Measurements from ENCODE around the gene ATG2B.
A peak's percentile ranks its signal among the peaks of the same experiment; 100 is the strongest.

ATG2B gene

GRCh38 chr14:96363751-96364336, 703 bp upstream of the ATG2B start (continued):
- TF ChIP-seq MZF1 (tag by site-specific recombination; IDR thresholded peaks at IDR 0.05; ENCODE audit: borderline replicate concordance) (no peak), GLIS2 (tag by site-specific recombination; IDR thresholded peaks at IDR 0.05) (no peak), ZNF394 (tag by site-specific recombination; IDR thresholded peaks at IDR 0.05; ENCODE audit: borderline replicate concordance) (no peak), ZNF202 (tag by site-specific recombination; IDR thresholded peaks at IDR 0.05; ENCODE audit: borderline replicate concordance) (no peak), PBX3 (CRISPR knock-in tag; IDR thresholded peaks at IDR 0.05) (no peak), ZIC2 (tag by site-specific recombination; IDR thresholded peaks at IDR 0.05) (no peak), ZNF211 (tag by site-specific recombination; IDR thresholded peaks at IDR 0.05; ENCODE audit: low read depth) (no peak), YY2 (tag by site-specific recombination; IDR thresholded peaks at IDR 0.05) (no peak), ZNF513 (tag by site-specific recombination; IDR thresholded peaks at IDR 0.05) (0 out of 2 replicates have a peak, but pooled peaks have one; percentile 4), KLF7 (tag by site-specific recombination; IDR thresholded peaks at IDR 0.05; ENCODE audit: borderline replicate concordance) (no peak), GFI1B (tag by site-specific recombination; IDR thresholded peaks at IDR 0.05) (no peak), SP2 (tag by site-specific recombination; IDR thresholded peaks at IDR 0.05) (peak; percentile 60), REST (tag by site-specific recombination; IDR thresholded peaks at IDR 0.05) (no peak), ZNF174 (tag by site-specific recombination; IDR thresholded peaks at IDR 0.05) (no peak), ZNF341 (tag by site-specific recombination; IDR thresholded peaks at IDR 0.05; ENCODE audit: low read depth) (peak; percentile 80), ZNF785 (tag by site-specific recombination; IDR thresholded peaks at IDR 0.05) (no peak), ZSCAN16 (tag by site-specific recombination; IDR thresholded peaks at IDR 0.05) (0 out of 2 replicates have a peak, but pooled peaks have one; percentile 22), MEIS1 (CRISPR knock-in tag; IDR thresholded peaks at IDR 0.05; ENCODE audit: borderline replicate concordance) (no peak), ZNF362 (tag by site-specific recombination; IDR thresholded peaks at IDR 0.05) (no peak), ZEB2 (tag by site-specific recombination; IDR thresholded peaks at IDR 0.05) (0 out of 2 replicates have a peak, but pooled peaks have one; percentile 21), SALL2 (tag by site-specific recombination; IDR thresholded peaks at IDR 0.05; ENCODE audit: borderline replicate concordance) (no peak), ZNF398 (tag by site-specific recombination; IDR thresholded peaks at IDR 0.05) (no peak), TRIM28 (IDR thresholded peaks at IDR 0.05; ENCODE audit: borderline replicate concordance, low read length) (no peak), GLIS1 (tag by site-specific recombination; IDR thresholded peaks at IDR 0.05) (no peak), ZNF391 (tag by site-specific recombination; IDR thresholded peaks at IDR 0.05; ENCODE audit: borderline replicate concordance, low read depth) (no peak), ZBTB17 (tag by site-specific recombination; IDR thresholded peaks at IDR 0.05) (peak; percentile 18; the same call in 1 of the 2 replicates), ZNF639 (tag by site-specific recombination; IDR thresholded peaks at IDR 0.05) (no peak), ZNF514 (tag by site-specific recombination; IDR thresholded peaks at IDR 0.05) (no peak), ZBTB7A (tag by site-specific recombination; IDR thresholded peaks at IDR 0.05; ENCODE audit: low read depth) (no peak)

Measured in HEK293 (cell line).